Hepatocyte (in vitro differentiated cells): Measurements from ENCODE around the gene PCYOX1L. TPM values are rescaled to one million over a fixed set of nuclear protein-coding genes. Genes with fewer than 3 reads are reported as not detected.

ENCODE experiments used
- DNase-seq: peaks from one replicate; pipeline ENCODE4 v3.0.0-alpha.2; 2016; ENCODE audit warnings: low spot score
- H2AFZ ChIP-seq: fragments of 200-600 bp; sonication (generic); 2 replicates; pipeline ENCODE4 v1.6.0; 2016; ENCODE audit warnings: antibody characterized with exemption, mild to moderate bottlenecking
- H3K27ac ChIP-seq: fragments of 200-600 bp; sonication (generic); 2 replicates; pipeline ENCODE4 v1.5.1; 2016; ENCODE audit warnings: mild to moderate bottlenecking
- H3K27me3 ChIP-seq: fragments of 200-600 bp; sonication (generic); 2 replicates; pipeline ENCODE4 v1.6.1; 2016
- H3K36me3 ChIP-seq: fragments of 200-600 bp; sonication (generic); replicated peaks from 2 replicates; pipeline ENCODE4 v1.5.1; 2016; ENCODE audit warnings: low read depth; ENCODE audit not compliant: insufficient read depth
- H3K4me1 ChIP-seq: fragments of 200-600 bp; sonication (generic); 2 replicates; pipeline ENCODE4 v1.5.1; 2016; ENCODE audit warnings: mild to moderate bottlenecking, moderate library complexity; ENCODE audit not compliant: insufficient read depth
- H3K4me2 ChIP-seq: fragments of 200-600 bp; sonication (generic); 2 replicates; pipeline ENCODE4 v1.6.0; 2016
- H3K4me3 ChIP-seq: fragments of 200-600 bp; sonication (generic); 2 replicates; pipeline ENCODE4 v1.5.1; 2016; ENCODE audit warnings: mild to moderate bottlenecking
- H3K79me2 ChIP-seq: fragments of 200-600 bp; sonication (generic); 2 replicates; pipeline ENCODE4 v1.6.0; 2017; ENCODE audit warnings: mild to moderate bottlenecking
- H3K9me2 ChIP-seq: fragments of 200-600 bp; sonication (generic); replicated peaks from 2 replicates; pipeline ENCODE4 v1.6.0; 2017; ENCODE audit warnings: mild to moderate bottlenecking; ENCODE audit not compliant: insufficient read depth
- H3K9me3 ChIP-seq: fragments of 200-600 bp; sonication (generic); 2 replicates; pipeline ENCODE4 v1.5.1; 2016; ENCODE audit warnings: low read depth, mild to moderate bottlenecking
- H4K20me1 ChIP-seq: fragments of 200-600 bp; sonication (generic); 2 replicates; pipeline ENCODE4 v1.6.0; 2016; ENCODE audit warnings: mild to moderate bottlenecking; ENCODE audit not compliant: insufficient read depth, poor library complexity, severe bottlenecking
- EZH2 ChIP-seq: fragments of 200-600 bp; sonication (generic); IDR thresholded peaks from 2 replicates; pipeline ENCODE4 v1.6.1; 2016; ENCODE audit warnings: antibody characterized with exemption, mild to moderate bottlenecking, borderline replicate concordance
- EZH2phosphoT487 ChIP-seq: fragments of 200-600 bp; sonication (generic); IDR thresholded peaks from one replicate; pipeline ENCODE4 v1.6.1; 2018; ENCODE audit warnings: antibody characterized with exemption, mild to moderate bottlenecking, low read depth, moderate library complexity; ENCODE audit not compliant: unreplicated experiment, severe bottlenecking
- WGBS: methylation state at CpG from one replicate; pipeline ENCODE4 v1.1.6; 2016; ENCODE audit warnings: low lambda C conversion rate; ENCODE audit errors: missing lambda C conversion rate; 5-methylcytosine and 5-hydroxymethylcytosine counted together
- polyA plus RNA-seq: library from polyadenylated mRNA; unstranded; fragments of >200 nt; fragmentation: Nextera tagmentation; extraction: Ambion mirVana; gene quantifications from 2 replicates; pipeline ENCODE4 v1.2.1, GENCODE V29; 2016
- total RNA-seq: library from RNA; depleted of rRNA; stranded (reverse); fragments of >200 nt; gene quantifications from 2 replicates; pipeline ENCODE4 v1.2.3, GENCODE V29; 2014
- TF ChIP-seq, protein P1 (sequence below): fragments of 200-600 bp; sonication (generic); IDR thresholded peaks from 2 replicates; pipeline ENCODE4 v1.5.1; 2016; ENCODE audit warnings: antibody characterized with exemption, mild to moderate bottlenecking; ENCODE audit not compliant: poor library complexity

Gene PCYOX1L
- total and polyA plus RNA-seq, 2 experiments from 2014 or later, result 9.1 to 14.4 TPM

- H3K36me3 ChIP-seq, result no peaks in the 10 kb centered on the region
- 94% methylated on average over 4 of the region's 4 CpGs for WGBS
- H3K9me3 ChIP-seq, result no peaks in the 10 kb centered on the region
- no peaks in the 10 kb centered on the region for H3K79me2 ChIP-seq
- no peak overlapping the region for H3K27ac ChIP-seq
- H3K27me3 ChIP-seq, result no peaks in the 10 kb centered on the region
- no peaks in the 10 kb centered on the region for H3K9me2 ChIP-seq
- H3K4me1 ChIP-seq, result no peaks in the 10 kb centered on the region
- no peak for DNase-seq
- no peaks in the 10 kb centered on the region for H4K20me1 ChIP-seq
- H2AFZ ChIP-seq, result no peak overlapping the region
- H3K4me2 ChIP-seq, result no peak overlapping the region
- H3K4me3 ChIP-seq, result no peak overlapping the region
- TF ChIP-seq, protein P1, sequence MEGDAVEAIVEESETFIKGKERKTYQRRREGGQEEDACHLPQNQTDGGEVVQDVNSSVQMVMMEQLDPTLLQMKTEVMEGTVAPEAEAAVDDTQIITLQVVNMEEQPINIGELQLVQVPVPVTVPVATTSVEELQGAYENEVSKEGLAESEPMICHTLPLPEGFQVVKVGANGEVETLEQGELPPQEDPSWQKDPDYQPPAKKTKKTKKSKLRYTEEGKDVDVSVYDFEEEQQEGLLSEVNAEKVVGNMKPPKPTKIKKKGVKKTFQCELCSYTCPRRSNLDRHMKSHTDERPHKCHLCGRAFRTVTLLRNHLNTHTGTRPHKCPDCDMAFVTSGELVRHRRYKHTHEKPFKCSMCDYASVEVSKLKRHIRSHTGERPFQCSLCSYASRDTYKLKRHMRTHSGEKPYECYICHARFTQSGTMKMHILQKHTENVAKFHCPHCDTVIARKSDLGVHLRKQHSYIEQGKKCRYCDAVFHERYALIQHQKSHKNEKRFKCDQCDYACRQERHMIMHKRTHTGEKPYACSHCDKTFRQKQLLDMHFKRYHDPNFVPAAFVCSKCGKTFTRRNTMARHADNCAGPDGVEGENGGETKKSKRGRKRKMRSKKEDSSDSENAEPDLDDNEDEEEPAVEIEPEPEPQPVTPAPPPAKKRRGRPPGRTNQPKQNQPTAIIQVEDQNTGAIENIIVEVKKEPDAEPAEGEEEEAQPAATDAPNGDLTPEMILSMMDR, result no peak
- no peak for TF ChIP-seq EZH2phosphoT487
- TF ChIP-seq EZH2, result no peak
These were observed 20.1 kb upstream of the PCYOX1L start for GRCh38 chr5:149337736-149338135.

GRCh38 chr5:149338364-149338763 lies 19.5 kb upstream of the PCYOX1L start:
- no peaks in the 10 kb centered on the region for H4K20me1 ChIP-seq
- no peaks in the 10 kb centered on the region for H3K36me3 ChIP-seq
- no peak for TF ChIP-seq EZH2phosphoT487
- TF ChIP-seq, protein P1, result no peak
- TF ChIP-seq EZH2, result no peak
- no peaks in the 10 kb centered on the region for H3K79me2 ChIP-seq
- no peaks in the 10 kb centered on the region for H3K27me3 ChIP-seq
- no peak overlapping the region for H3K4me2 ChIP-seq
- no peaks in the 10 kb centered on the region for H3K9me2 ChIP-seq
- H2AFZ ChIP-seq, result no peak overlapping the region
- 64% methylated on average over 1 of the region's 1 CpG for WGBS
- no peak overlapping the region for H3K4me3 ChIP-seq
- DNase-seq, result no peak
- H3K4me1 ChIP-seq, result no peaks in the 10 kb centered on the region
- H3K9me3 ChIP-seq, result no peaks in the 10 kb centered on the region
- no peak overlapping the region for H3K27ac ChIP-seq

DNA sequence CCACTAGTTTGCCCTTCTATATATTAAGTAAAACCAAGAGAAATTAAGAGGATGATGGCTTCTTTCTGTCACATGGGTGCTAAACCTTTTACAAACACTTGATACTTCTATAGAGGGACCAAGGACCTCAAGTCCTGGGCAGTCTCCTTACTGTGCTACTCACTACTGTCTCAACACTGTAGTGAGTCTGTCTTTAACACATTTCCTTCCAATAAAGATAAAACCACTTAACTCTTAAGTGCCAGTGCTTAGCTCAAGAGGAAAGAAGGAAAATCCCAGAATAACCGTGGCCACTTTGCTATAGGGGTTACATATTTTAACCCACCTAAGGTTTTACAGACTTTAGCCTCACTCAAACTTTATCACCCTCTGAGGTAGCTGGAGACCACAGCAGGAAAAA lies 16.9 kb upstream of the PCYOX1L start:
- H3K4me2 ChIP-seq, result no peak overlapping the region
- no peak overlapping the region for H3K27ac ChIP-seq

More for the DNA sequence above, 16.9 kb upstream of the PCYOX1L start:
- 48% methylated on average over 1 of the region's 1 CpG for WGBS
- Histone ChIP-seq H3K9me3 (no peaks in the 10 kb centered on the region), H3K27me3 (no peaks in the 10 kb centered on the region), H3K79me2 (peaks cover 6% of the 10 kb centered on the region), H3K4me1 (peaks cover 6% of the 10 kb centered on the region), H3K36me3 (no peaks in the 10 kb centered on the region), H2AFZ (no peak overlapping the region), H3K9me2 (no peaks in the 10 kb centered on the region), H4K20me1 (no peaks in the 10 kb centered on the region), H3K4me3 (no peak overlapping the region)
- DNase-seq, result no peak
- TF ChIP-seq, protein P1, result no peak
- TF ChIP-seq EZH2 (no peak), EZH2phosphoT487 (no peak)
